ENCODE data around the gene TTC7B.

Gene TTC7B

DNA sequence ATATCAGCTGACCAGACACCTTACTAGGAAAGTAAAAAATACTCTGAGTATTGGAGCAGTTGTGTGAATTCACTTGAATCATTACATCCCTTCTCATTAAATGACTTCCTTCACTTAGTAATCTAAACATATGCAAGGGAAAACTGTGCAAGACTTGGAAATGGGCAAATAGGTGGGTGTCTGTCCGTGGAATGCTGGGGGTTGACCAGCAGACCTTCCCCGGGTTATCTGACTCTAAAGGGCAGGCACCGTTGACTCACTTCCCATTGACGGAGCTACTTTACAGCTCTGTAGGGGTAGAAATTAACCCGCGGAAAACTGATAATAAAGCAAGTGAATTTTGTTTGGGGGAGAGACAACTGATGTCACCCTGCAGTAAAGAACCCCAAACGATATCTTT lies 199.3 kb downstream of the TTC7B start:
- DNase-seq (ENCODE audit: low spot score) = no peak

DNA sequence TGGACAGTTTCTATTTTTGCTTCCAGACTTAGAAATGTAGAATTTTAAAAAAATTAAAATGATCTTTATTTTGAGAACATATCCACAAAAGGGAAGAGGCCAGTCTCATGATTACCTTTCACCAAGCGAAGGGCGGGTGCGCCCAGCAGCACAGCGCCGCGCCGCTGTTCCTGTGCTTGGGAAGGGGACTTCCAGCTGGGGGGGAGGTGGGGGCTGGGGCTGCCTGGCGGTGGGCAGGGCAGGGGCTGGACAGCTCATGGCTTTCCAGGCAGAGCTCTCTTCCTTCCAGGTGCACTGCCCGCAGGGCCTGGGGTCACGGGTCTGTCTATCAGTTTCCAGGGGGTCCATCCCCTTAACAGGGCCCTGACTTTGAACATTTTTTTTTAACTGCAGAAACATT lies 199.9 kb downstream of the TTC7B start:
- DNase-seq (ENCODE audit: low spot score) = no peak

DNA sequence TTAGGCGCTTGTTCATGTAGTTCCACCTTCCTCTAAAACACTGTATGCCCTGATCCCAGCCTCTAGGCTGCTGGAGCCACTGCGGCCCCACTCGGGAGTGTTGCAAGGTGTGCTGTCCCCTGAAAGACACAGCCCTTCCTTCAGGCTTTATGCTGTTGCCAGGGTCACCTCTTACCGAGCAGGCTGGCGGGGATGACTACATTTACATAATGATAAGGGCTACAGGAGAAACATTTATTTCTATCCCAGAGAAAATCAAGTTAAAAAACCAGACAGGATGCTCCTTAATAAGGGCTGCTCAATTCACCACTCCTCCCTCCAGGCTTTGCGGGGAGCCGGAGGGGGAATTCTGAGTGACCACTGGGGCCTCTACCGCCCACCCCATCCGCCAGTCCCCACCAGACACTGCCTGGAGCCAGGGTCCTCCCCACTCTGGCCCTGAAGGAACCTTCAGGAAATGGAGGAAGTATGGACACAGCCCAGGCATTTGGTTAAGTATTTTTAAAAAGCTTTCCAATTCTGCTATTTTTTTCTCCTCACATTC lies 200.6 kb downstream of the TTC7B start:
- no peak for DNase-seq (ENCODE audit: low spot score)

DNA sequence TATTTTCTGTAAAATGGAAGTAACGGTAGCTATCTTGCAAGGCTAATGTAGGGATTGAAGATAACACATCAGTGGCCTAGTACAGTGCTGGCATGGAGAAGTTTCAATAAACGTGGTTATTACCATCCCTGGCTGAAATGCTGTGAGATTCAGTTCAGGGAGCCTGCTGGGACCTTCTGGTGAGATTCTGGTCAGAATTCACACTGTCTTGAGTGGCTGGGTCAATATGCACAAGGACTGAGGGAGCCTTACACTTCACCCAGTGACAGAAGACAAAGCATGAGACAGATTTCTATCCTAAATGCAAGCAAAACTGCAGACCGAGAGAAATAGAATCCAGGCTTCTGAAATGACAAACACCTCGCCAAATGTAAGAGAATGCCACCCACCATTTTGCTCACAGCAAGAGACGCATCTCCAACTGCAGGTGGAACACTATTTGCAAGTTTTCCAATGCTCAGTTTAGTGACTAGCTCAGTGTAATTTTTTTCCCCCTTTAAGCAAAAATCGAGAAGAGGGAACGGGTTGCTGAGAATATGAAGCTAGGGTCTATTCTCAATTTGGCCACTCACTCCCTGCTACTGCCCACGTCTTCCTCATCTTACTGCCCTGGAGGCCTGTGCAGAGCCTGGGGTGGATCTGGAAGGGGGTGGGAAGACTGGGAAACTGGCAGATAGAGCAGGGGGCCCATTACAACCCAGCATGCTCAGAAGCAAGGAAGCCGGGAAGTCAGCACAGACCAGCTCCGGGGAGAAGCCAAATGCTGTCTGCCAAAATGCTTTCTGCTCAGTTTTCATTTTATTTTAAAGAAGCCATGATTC lies 201.3 kb downstream of the TTC7B start:
- DNase-seq (ENCODE audit: low spot score) = no peak

DNA sequence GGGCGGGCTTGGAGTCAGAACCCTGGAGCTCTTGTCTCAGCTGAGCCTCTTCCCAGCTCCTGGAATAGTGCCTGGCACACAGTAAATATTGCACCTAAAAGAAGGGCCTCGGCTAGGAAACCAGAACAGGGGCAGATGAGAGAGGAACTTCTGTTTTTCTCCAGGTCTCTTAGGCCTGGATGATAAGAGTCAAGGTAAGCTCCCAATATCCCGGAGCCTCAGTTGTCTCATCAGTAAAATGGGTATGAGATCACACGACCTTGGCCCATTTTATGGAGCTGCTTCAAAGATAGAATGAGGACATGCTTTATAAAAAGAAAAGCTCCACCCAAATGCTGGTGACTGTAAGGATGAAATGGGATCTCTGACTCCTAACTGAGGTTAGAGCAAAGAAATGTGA lies 202.2 kb downstream of the TTC7B start:
- DNase-seq (ENCODE audit: low spot score) = no peak

DNA sequence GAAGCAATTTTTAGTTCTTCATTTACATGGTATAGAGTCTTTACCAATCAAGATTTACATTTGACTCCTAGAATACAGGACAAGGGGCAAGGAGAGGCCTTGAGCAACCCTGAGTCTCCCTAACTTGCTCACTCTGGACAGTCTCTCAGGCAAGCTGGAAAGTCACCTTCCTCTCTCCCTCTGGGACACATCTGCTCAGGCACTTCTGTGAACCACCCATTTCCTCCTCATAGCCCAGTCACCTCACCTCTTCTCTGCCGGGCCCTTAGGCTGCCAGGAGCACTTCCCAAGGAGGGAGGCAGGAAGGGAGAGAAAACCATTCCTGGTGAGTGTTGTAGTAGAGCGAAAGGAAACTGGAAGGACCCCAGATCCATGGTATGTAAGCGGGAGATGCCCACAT lies 202.8 kb downstream of the TTC7B start:
- no peak for DNase-seq (ENCODE audit: low spot score)

DNA sequence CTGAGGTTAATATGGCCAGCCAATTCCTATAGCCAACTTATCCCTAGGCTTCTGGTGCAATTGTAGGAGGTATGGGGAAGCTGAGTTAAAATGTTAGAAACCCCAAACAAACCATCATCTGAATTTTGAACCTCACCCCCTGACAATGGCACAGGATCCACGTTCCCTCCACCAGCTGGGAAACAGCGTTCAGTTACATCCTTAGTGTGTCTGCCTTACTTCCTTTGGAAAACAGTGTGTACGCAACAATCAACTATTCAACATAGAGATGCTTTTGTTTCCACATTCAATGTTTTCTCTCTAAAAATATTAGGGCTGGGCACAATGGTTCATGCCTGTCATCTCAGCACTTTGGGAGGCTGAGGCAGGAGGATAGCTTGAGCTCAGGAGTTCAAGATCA lies 203.4 kb downstream of the TTC7B start:
- DNase-seq (ENCODE audit: low spot score) = no peak

DNA sequence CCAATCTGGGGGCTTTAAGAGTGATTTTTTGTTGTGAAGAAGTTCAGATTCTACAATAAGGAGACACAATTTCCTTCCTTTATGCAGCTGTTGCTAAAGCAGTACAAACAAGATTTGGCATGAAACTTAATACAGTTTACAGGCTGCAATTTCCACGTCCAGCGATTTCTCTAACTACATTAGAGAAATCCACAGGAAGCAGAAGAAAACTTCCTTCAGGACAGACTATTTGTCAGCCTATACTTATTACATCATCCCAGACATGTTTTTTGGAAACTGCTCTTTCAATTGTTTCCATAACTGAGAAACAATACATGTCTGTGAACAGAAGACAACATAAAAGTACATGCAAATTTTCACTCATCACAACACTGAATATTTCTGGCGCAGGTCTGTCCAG lies 204.3 kb downstream of the TTC7B start:
- no peak for DNase-seq (ENCODE audit: low spot score)

DNA sequence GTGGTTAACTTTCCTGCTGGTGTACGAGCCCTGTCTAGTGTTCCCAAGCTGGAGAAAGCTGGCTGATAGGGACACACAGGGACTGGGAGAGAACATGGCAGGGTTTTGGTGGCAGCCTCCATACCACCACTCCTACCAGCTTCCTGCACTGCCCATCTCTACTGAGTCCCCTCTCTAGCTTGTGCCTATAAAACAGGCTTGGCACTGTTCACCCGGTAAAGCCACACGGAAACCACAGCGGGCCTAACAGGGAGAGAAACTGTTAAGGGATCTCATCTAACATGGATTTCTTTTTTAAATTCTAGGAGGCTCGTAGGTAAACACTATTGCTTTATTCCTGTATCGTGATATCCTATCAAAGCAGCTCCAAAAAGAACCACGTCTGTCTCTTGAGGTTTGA lies 204.7 kb downstream of the TTC7B start:
- no peak for DNase-seq (ENCODE audit: low spot score)

DNA sequence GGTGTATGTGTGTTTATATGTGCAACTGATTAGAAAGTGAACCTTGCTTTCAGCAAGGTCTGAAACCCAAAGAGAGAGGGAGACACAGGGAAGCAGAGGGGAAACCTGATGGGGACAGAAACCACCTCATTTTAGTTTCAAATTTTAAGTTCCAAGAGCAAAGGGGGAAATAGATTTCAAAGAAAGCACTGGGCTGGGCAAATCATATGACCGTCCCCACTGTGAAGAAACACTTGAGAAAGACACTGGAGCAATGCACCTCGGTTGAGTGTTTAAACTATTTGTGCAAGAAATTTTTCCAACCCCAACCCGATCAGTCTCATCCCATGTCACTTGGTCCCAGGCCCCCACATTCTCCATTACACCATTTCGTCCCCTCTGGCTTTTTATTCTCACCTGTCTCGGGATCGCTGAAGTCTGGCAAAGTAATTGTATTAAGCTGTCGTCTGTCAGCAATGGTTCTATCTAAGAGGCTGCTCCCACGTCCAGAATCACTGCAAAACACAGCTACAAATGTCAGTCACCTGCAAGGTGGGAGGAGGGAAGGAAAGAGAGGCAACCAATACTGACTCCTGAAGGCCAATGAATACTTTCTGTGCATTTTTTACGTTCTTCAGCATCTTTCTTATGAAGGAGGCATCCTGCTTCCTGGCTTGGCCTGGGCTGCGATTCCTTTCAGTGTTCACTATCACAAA lies 205.7 kb downstream of the TTC7B start:
- DNase-seq (ENCODE audit: low spot score) = no peak

DNA sequence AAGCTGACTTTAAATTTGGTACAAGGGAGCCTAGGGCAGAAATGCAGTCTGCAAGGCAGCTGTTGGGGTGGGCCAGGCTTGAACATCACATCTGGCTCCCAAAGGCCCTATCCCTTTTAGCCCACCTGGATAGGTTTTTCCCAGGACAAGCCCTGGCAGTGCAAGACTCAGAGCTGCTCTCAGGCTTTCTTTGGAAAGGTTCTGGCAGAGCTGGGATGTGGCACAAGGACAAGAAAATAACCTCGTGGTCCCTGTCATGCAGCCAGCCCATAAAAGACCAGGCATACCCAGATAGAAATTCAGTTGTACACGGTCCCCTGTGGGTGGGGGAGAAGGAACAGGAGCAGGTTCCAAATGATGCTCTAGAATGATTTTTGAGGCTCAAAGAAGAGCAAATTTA lies 206.9 kb downstream of the TTC7B start:
- DNase-seq (ENCODE audit: low spot score) = no peak

DNA sequence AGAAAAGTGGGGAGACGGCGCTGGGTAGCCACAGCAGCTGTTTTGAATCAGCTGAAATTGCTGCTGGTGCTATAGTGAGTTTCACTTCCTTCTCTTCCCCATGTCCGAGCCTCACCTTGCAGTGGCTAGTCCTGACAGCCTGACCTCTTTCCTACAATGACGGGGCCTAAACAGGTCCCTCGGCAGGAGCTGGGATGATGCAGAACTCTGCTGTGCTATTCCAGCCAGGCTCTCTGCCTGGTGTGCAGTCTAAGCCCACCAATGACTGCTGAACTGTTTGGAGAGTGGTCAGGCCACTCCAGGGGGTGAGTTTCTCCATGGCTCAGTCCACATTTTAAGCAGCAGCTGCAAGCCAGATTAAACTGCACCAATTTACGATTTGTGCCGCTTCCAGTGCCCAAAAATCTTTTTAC lies 207.3 kb downstream of the TTC7B start:
- no peak for DNase-seq (ENCODE audit: low spot score)

DNA sequence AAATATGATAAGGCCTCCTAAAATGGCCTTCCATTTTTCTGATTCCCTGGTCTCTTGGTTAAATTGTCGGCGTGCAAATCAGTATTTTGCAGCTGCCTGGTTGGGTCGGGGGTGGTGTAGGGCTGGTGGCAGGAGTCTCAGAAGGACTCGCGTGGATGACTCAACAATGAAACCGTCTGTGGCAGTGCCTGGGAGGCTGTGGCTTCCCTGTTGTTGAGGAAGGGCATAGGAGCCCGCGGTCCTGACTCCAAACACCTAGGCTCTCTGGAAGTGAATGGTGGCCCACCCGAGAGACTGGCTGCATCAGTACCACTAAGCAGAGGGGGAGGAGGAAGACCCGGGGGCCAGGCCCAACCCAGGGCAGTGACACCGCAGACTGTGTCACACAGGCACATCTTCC lies 207.9 kb downstream of the TTC7B start:
- DNase-seq (ENCODE audit: low spot score) = no peak

DNA sequence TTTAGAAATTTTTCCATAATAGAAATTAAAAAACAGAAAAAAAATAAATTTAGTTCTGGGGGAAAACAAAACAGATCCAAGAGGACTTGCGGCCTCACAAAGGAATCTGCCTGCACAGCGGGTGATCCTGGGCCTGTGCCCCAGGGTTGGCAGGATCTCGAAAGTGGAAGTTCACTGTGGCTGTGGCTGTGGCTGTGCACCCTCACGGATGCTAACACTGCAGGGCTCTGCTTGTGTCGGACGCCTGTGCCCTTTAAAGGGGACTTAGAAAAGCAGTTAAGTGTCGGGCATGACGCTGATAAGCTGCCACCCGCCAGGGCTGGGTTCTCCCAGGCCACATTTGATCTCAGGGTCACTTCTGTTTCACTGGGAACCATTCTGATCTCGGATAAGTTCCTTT lies 209.1 kb downstream of the TTC7B start:
- DNase-seq (ENCODE audit: low spot score) = no peak

DNA sequence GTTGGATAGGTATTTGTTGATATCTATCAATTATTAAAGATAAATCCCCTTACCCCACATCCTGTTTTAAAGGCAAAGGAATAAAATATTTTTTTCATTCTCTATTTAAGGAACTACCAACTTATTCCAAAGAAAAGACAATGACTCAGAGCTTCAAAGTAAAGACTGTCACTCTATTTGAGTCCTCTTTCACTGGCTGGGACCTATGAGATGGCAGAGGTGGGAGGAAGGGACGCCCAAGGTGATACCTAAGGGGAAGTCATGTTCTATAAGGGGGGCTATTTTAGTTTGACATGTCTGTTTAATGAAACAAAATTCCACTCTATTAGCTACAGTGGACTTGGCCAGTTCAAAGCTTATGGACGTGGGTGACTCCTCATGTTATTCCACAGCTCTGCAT lies 209.8 kb downstream of the TTC7B start:
- no peak for DNase-seq (ENCODE audit: low spot score)

DNA sequence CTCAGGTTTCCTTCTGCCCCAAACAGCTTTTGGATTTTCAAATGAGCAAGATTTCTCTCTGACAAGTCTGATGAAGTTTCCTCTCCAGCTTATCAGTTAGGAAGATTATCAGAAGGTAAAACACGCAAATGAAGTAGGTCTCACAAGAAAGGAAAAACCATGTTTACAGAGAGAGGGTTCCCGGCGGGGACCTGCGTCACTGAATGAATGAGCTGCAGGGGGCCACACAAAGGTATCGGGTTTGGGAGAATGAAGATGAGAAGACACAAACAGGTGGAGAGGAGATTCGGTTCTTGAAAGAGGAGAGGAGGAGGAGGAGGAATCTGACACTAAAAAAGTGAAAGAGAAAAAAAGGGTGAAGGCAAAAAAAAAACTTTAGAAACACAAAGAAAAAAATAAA lies 210.8 kb downstream of the TTC7B start:
- DNase-seq (ENCODE audit: low spot score) = no peak

DNA sequence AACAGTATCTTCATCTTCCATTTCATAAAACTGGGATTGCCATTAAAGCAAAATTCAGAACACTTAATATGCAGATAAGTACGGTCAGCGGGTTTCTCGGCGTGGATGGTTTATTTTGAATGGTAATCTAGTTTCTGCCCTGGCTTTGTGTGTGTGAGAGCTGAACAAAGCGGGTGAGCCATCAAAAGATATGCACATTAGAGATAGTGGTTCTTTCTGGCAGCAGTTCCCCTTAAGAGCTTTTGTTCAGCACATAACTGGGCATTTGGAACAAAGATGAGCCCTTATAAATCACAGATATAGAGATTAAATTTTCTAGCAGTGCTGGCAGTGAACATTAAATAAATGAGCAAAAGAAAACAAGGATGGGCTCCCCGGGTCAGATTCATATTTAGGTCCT lies 211.9 kb downstream of the TTC7B start:
- no peak for DNase-seq (ENCODE audit: low spot score)

DNA sequence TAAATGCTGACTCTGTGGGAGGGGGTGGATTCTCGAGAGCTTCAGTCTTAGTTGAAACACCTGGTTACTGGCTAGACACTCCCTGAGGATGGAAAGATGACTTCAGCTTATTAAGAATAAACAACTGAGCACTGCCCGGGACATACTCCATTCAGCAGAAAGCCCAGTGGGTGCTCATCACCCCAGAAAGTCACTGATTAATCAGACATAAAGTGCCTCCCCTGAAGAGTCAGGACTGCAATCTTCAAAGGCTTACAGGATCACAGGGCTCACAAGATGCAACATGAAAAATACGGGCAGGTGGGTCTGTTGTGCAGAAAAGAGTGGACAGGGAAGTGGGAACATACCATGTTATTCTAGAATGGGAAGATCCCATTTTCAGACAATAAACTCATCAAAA lies 212.4 kb downstream of the TTC7B start:
- no peak for DNase-seq (ENCODE audit: low spot score)

DNA sequence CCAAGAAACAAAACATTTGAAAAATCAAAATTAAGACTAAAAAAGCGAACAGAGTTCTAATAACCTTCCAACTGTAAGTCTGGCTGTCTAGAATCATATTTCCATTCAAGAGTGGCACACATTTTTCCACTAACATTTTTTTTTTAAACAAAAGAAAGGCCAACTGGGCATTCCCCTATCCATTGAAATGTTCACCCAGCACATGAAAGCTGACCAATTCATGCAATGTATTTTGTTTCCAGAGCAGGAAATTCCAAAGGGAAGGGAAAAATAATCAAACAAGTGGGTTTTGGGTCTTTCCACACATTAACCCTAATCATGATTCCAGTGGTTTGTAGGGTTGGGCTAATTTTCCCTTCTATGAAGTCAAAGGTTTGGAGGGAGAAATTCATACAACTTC lies 212.9 kb downstream of the TTC7B start:
- no peak for DNase-seq (ENCODE audit: low spot score)

DNA sequence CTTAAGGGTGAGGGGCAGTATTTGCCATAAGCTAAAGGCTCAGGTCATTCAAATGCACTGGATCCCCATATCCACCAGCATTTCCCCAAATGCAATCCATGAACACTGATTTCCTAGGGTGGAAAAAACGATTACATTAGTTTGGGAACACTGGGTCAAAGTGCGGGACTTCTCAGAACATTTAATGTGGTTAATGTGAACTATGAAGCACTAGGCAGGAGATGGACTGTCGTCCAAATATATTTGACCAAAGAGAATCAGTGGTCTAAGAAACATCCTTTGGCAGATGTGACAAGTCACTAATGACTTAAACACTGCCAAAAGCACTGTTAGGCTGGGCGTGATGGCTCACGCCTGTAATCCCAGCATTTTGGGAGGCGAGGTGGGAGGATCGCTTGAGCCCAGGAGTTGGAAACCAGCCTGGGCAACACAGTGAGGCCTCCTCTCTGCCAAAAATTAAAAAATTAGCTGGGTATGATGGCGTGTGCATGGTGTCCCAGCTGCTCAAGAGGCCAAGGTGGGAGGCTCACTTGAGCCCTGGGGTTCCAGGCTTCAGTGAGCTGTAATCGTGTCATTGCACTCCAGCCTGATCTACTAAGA lies 214.0 kb downstream of the TTC7B start:
- no peak for DNase-seq (ENCODE audit: low spot score)

DNA sequence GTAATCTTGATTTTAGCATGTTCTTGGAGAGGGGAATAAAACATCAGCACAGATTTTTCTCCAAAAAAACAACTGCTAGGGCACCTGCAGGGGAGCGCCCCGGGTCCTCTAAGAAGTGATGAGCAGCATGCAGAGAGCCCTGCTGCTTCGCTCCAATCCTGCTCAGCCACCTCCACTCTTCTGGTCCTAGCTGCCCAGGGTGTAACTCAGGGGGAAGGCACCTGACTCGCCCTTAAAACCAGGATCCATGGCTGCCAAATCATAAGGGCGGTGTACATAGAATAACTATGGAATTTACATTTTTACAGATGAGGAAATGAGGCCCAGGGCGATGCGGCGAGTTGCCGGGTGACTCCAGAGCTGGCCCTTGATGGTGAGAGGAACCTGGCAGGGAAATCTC lies 214.7 kb downstream of the TTC7B start:
- DNase-seq (ENCODE audit: low spot score) = no peak

DNA sequence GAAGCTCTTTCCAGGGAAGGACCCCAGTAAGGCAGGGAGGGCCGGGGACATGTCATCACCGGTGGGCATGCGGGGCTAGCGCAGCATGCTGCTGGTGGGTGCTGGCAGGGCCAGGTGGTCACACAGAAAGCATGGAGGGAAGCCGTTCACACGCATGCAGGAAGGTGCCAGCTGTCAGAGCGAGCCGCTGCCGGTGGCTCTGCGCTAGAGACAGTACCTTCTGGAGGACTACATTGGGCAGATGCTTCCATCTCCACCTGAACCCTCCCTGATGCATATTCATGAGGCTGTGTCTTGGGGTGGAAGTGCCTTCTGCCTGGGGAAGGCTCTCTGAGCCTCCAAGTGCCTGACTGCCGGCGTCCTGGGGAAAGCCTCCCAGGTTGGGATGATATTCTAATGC lies 215.6 kb downstream of the TTC7B start:
- DNase-seq (ENCODE audit: low spot score) = no peak
